GM19468 (cell line): ENCODE results near the gene YDJC.
"Not testable (repeated sequence)": the region's sequence is repeated elsewhere in the genome, so short reads cannot be mapped to it uniquely, and the experiment has no call there.

Experiments
- ATAC-seq: cut with Tn5 transposase; IDR thresholded peaks from one replicate; pipeline ENCODE4 v1.9.1; 2021; ENCODE audit warnings: mild to moderate bottlenecking, moderate library complexity, moderate number of reproducible peaks; ENCODE audit not compliant: unreplicated experiment; ENCODE audit errors: extremely low read depth

The YDJC gene

GRCh38 chr22:21587803-21588611, 41.8 kb downstream of the YDJC start:
- ATAC-seq, result peak; percentile 82

DNA sequence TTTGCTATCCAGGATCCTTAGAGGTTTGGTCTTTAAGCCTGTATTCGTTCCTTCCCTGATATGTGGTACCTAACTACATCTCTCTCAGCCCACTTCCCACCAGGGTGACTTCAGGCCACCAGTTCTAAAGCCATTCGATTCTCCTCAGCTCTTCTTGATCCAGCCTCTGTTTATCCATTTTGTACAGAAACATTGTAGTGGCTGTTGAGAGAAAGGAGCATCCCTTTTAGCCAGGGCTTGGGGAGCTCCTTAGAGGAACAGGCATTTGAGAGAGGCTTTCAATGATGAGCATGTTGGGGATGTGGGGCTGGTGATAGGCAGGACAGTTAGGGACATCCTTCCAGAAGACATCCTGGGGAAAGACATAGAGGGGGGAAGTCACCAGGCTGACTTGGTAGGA, 44.4 kb downstream of the YDJC start:
- ATAC-seq, result no peak

GRCh38 chr22:21582801-21583740, 46.8 kb downstream of the YDJC start:
- ATAC-seq, result no peak

GRCh38 chr22:21581009-21581713, 48.7 kb downstream of the YDJC start:
- ATAC-seq, result not testable (repeated sequence)

DNA sequence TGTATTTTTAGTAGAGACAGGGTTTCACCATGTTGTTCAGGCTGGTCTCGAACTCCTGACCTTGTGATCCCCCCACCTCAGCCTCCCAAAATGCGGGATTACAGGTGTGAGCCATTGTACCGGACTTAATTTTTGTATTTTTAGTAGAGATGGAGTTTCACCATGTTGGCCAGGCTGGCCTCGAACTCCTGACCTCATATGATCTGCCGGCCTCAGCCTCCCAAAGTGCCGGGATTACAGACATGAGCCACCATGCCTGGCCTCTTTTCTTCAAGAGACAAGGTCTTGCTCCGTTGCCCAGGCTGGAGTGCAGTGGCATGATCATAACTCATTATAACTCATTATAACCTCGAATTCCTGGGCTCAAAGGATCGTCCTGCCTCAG, 49.2 kb downstream of the YDJC start:
- ATAC-seq, result not testable (repeated sequence)

DNA sequence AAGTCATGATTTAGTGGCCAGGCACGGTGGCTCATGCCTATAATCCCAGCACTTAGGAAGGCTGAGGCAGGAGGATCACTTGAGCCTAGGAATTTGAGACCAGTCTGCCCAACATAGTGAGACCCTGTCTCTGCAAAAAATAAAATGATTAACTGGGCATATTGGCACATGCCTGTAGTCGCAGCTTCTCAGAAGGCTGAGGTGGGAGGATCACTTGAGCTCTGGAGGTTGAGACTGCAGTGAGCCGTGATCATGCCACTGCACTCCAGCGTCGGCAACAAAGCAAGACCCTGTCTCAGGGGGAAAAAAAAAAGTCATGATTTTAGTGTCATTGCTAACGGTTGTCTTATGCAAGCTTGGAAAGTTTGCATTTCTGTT, 50.4 kb downstream of the YDJC start:
- no peak for ATAC-seq
